Stimulated activated CD4-positive, alpha-beta T cell treated with anti-CD3 and anti-CD28 coated beads, Interleukin-2, amount 100 ng/mL, for 48 hours (primary cell): Measurements from ENCODE around the gene AGBL1.
"Not testable (repeated sequence)": the region's sequence is repeated elsewhere in the genome, so short reads cannot be mapped to it uniquely, and the experiment has no call there.

ENCODE experiments used
- DNase-seq, 2 donors: peaks; one replicate each; pipeline ENCODE4 v3.0.0-alpha.2; 2020

Gene AGBL1

DNA sequence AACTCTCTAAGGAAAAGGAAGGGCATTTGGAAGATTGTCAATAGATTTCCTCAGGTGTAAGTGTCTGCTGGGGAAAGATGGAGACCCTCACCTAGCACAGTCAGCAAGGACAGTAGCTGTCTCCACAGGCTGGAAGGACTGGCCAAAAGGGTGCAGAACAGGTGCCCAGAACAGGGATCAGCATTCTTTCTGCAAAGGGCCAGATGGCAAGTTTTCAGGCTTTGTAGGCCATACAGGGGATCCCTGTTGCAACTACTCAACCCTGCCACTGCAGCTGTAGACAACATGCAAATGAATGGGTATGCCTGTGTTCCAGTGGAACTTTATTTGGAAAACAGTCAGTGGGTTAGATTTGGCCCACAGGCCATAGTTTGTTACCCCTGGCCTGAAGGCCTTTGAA lies 8.1 kb downstream of the AGBL1 start:
- no peak for DNase-seq

DNA sequence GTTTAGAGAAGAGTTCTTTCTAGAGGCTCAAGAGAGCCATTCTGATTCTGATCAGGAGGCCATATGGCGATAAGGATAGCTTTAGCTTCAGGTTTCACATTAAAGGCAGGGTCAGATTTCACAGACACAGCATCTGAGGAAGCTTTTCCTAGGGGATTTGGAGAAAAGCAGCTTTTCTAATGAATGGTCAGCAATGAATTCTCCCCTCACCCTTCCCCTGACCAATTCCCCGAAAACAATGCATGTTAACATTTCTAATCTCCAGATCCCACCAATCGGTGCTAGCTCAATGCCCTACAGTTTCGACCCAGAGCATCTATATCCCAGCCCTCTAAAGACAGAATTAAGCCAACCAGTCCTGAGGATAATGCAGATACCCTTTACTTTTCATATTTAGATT lies 9.8 kb downstream of the AGBL1 start:
- DNase-seq, result no peak

DNA sequence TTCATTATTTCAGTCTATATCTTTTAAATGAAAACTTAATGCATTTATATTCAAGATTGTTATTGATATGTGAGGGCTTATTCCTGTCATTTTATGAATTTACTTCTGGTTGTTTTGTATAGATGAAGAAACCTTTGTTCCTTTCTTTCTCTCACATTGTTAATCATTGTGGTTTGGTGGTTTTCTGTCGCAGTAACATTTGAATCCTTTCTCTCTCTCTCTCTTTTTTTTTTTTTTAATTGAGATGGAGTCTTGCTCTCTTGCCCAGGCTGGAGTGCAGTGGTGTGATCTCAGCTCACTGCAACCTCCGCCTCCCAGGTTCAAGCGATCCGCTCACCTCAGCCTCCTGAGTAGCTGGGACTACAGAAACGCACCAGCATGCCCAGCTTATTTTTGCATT lies 22.1 kb downstream of the AGBL1 start:
- no peak for DNase-seq

DNA sequence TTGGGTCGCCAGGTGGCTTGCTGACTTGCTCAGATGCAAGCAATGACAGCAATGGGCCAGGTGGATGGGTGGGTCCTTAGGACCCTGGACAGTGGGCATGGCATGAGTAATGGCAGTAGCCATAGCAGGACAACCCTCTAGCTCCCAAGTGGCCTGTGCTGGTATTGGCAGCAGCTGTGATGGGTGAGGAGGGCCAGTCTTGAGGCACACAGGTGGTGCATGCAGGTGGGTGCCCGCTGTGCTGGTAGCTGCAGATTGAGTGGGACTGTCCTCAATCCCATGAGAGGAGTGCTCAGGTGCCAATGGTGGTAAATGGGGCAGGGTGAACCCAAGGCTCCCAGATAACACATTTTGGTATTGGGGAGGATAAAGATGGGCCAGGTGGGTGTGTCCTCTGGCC lies 24.2 kb downstream of the AGBL1 start:
- DNase-seq, result no peak

- no peak for DNase-seq
Observed at GRCh38 chr15:86106306-86106705, 26.6 kb downstream of the AGBL1 start.

DNA sequence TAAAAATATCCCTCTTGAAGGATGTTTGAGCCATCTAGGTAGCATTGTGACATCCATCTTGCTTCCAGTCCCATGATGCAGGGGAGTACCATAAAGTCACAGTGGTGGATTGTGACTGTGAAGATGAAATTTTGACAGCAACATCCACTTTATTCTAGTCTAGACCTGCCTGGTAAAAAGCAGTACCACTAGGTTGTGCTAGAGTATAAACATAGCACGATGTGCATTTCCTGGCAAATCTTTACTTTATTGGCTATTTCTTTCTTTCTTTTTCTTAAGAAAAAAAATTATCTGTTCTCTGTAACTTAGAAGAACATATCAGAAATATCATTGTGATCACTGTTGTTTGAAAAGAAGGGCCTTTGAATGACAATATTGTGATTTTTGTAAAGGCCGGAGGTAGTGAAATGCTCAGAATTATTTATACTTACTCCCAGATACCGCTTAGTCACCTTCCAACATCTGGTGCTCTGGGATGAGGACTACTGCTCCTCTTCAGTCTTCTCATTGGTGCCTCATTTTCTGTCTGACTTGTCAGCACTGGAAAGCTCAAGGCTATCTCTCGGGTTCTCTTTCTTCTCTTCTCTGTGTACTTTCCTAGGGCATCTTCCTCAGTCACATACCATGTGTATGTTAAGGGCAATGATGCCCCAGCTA lies 35.6 kb downstream of the AGBL1 start:
- no peak for DNase-seq

- DNase-seq, result no peak
Observed at GRCh38 chr15:86121568-86122225, 42.0 kb downstream of the AGBL1 start.

- DNase-seq, result not testable (repeated sequence)
Observed at GRCh38 chr15:86122691-86123391, 43.2 kb downstream of the AGBL1 start.

DNA sequence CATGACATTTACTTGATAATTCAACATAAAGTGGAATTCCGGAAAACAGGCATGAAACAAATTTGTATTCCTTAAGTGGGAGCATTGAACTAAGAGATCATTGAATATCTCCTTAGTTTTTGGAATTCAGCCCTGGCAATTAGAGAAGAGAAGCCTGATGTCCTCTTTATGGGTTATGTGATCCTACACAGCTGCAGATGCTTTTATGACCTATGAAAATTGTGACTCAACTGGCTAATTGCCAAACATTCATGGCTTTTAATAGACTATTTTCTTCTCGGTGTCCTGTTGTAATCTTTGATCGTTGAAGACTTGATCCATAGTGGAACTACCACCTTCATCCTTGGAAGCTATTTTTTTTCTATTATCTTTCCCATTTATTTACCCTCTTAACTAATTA lies 46.1 kb downstream of the AGBL1 start:
- DNase-seq, result no peak

DNA sequence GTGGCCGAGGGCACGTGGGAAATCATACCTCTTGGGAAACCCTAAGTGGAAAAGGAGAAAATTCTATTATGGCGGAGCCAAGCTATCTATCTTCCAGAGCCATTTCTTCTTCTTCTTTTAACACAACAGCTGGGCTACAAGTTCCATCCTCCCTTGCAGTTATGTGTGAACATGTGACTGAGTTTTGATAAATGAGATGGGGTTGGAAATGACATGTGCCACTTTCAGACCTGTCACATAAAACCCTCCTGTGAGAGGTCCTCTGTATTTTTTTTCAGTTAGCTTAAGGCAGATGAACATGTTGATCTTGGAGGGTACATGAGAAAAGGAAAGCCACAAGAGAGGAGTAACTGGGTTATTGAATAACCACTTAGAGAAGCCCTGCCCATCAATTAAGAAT lies 47.9 kb downstream of the AGBL1 start:
- DNase-seq, result no peak

DNA sequence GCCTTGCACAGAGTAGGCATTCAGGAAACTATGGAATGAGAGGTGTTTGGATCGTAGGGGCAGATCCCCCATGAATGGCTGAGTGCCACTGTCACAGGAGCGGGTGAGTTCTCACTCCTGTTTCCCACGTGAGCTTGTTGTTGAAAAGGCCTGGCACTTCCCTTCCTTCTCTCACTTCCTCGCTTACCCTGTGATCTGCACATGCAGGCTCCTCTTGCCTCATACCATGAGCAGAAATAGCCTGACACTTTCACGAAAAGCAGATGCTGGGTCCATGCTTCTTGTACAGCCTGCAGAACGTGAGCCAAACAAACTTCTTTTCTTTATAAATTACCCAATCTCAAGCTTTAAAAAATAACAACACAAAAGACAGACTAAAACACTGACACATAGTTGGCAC lies 55.4 kb downstream of the AGBL1 start:
- no peak for DNase-seq

- DNase-seq, result no peak
Observed at GRCh38 chr15:86136861-86137260, 57.2 kb downstream of the AGBL1 start.

- DNase-seq, result no peak
Observed at GRCh38 chr15:86138798-86139197, 59.1 kb downstream of the AGBL1 start.

DNA sequence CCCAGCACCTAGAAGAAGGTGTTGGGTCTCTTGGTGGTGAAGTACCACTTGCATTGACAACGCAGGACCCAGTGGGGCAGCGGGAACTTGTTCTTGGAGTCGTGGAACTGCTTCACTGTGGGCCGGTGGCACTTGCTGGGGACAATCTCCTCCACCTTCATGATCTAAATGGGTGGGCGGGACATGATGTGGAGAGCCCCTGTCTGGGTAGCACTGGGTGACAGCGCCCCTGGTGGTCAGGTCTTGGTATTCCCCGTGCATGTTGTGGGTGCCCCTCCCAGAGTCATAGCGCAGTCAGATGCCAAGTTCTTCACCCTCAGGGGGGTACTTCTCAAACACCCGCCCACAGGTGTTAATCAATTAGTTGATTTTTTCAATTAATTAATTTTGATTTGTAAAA lies 60.2 kb downstream of the AGBL1 start:
- DNase-seq, result peak; percentile 19 to 32

DNA sequence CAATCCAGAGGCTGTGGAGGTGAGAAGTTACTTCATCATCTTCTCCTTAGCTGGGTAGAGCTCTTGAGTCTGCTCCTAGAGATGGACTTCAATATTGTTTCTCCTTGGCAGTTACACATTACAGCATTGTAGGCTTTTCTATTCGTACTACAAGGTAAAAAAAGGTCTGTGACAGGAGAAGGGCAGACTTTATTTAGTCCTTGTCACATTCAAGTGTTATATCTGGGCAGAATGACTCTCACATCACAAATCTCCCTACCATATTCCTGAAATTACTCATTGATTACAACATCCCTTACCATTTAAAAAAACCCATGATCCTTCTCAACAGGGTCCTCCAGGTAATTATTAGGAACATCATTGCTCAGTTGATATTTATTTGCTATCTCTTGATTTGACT lies 75.0 kb downstream of the AGBL1 start:
- DNase-seq, result no peak

GRCh38 chr15:86155551-86155950 lies 75.9 kb downstream of the AGBL1 start:
- DNase-seq, result no peak

DNA sequence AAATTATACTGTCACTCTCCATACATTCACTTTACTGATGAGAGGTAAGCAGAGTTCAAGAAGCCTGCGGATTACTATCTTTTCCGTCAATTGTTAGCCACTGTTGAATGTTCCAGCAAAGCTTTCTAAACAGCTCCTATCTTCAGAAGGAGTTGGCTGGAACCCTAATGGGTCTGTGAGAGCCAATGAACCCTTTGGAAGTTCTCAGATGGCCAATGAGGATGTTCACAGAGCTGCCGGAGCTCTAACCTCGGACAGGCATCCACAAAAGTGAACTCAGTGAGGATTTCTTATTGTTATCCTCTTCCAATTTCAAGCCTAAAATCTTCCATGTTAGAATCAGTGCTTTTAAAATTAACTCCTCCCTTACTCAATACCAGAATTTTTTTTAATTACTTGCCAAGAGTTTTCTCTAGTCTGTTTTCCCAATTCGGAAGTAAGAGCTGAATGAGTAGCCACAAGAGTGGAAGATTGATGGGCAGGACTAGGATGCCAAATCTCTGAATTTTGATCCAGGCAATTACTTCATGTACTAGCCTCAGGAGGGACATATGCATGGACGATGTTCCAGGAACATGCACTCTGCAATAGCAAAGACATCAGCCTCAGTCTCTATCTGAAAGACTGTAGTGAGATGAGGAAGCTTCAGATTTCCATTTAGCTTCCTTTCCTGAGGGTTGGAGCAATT lies 78.1 kb downstream of the AGBL1 start:
- DNase-seq, result no peak

DNA sequence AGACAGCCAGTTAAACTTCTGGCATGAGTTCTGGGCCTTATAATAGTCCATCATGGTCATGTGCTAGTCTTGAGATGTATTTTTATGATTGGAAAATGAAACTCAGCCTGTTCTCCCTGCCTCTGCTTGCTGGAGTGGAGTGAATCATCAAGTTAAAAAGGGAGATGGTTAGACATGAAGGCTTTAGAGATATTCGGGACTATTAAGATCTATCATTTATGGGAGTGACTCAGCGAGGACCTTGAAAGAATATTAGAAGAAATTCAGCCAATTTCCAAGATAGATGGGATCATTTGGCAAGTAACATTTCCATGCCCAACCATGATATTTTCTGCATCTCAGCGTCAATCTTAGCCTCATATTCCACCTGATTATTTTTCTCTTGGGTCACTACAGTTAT lies 79.8 kb downstream of the AGBL1 start:
- no peak for DNase-seq

GRCh38 chr15:86161250-86161649 lies 81.6 kb downstream of the AGBL1 start:
- DNase-seq, result no peak

- DNase-seq, result no peak
Observed at GRCh38 chr15:86162172-86162591, 82.5 kb downstream of the AGBL1 start.

- no peak for DNase-seq
Observed at GRCh38 chr15:86162641-86163040, 83.0 kb downstream of the AGBL1 start.

GRCh38 chr15:86163816-86164215 lies 84.1 kb downstream of the AGBL1 start:
- DNase-seq, result no peak

- no peak for DNase-seq
Observed at GRCh38 chr15:86164232-86164898, 84.7 kb downstream of the AGBL1 start.
